CD4-positive, alpha-beta T cell treated with Interferon alpha-2 for 1 hour (primary cell): ENCODE measurements around the gene RDM1.

Source experiments
- DNase-seq, 2 donors: peaks; one replicate each; pipeline ENCODE4 v3.0.0-alpha.2; 2020 to 2022

RDM1 gene

GRCh38 chr17:35931794-35932425 is 1.3 kb upstream of the RDM1 start:
- DNase-seq = no peak

GRCh38 chr17:35927714-35928113 is 2.9 kb downstream of the RDM1 start:
- no peak for DNase-seq

- DNase-seq = no peak
Observed at GRCh38 chr17:35923609-35924114, 6.9 kb downstream of the RDM1 start.

- no peak for DNase-seq
Observed at GRCh38 chr17:35920229-35920628, 10.3 kb downstream of the RDM1 start.

GRCh38 chr17:35918665-35919064 is 11.9 kb downstream of the RDM1 start:
- DNase-seq = no peak

- DNase-seq = no peak
Observed at GRCh38 chr17:35917519-35918213, 12.9 kb downstream of the RDM1 start.

- no peak for DNase-seq
Observed at GRCh38 chr17:35915153-35915964, 15.2 kb downstream of the RDM1 start.

- DNase-seq = no peak
Observed at GRCh38 chr17:35914354-35914753, 16.2 kb downstream of the RDM1 start.

GRCh38 chr17:35913609-35914008 is 17.0 kb downstream of the RDM1 start:
- no peak for DNase-seq

- DNase-seq = no peak
Observed at GRCh38 chr17:35912942-35913341, 17.6 kb downstream of the RDM1 start.

- no peak for DNase-seq
Observed at GRCh38 chr17:35912339-35912912, 18.1 kb downstream of the RDM1 start.

- DNase-seq = no peak
Observed at GRCh38 chr17:35909408-35909807, 21.2 kb downstream of the RDM1 start.

- no peak for DNase-seq
Observed at GRCh38 chr17:35907691-35908090, 22.9 kb downstream of the RDM1 start.

GRCh38 chr17:35906926-35907637 is 23.5 kb downstream of the RDM1 start:
- no peak for DNase-seq

GRCh38 chr17:35906191-35906925 is 24.2 kb downstream of the RDM1 start:
- DNase-seq = no peak

GRCh38 chr17:35903451-35903850 is 27.1 kb downstream of the RDM1 start:
- DNase-seq = no peak

GRCh38 chr17:35901631-35902175 is 28.9 kb downstream of the RDM1 start:
- DNase-seq = no peak

- no peak for DNase-seq
Observed at GRCh38 chr17:35900708-35901480, 29.7 kb downstream of the RDM1 start.

GRCh38 chr17:35900280-35900679 is 30.3 kb downstream of the RDM1 start:
- no peak for DNase-seq

GRCh38 chr17:35898283-35899070 is 32.1 kb downstream of the RDM1 start:
- DNase-seq = peak in 1 of 2 donors; percentile 54
